Muscle layer of colon (tissue), 2 donors: ENCODE data around the gene SEC14L6.
"Not testable (repeated sequence)": the region's sequence is repeated elsewhere in the genome, so short reads cannot be mapped to it uniquely, and the experiment has no call there.

Experiments
- H3K27ac ChIP-seq: one replicate; pipeline ENCODE4 v1.7.0; 2013; ENCODE audit warnings: low read depth, mild to moderate bottlenecking, low read length, moderate library complexity
- H3K27me3 ChIP-seq, 2 donors: one replicate each; pipeline ENCODE4 v1.7.0; 2013; ENCODE audit warnings: low read length in 2 of 2, mild to moderate bottlenecking in 2 of 2; ENCODE audit not compliant: insufficient read depth in 2 of 2, control insufficient read depth in 1 of 2
- H3K36me3 ChIP-seq: one replicate; pipeline ENCODE4 v1.7.0; 2013; ENCODE audit warnings: mild to moderate bottlenecking, low read length; ENCODE audit not compliant: insufficient read depth
- H3K4me1 ChIP-seq: one replicate; pipeline ENCODE4 v1.7.0; 2013; ENCODE audit warnings: mild to moderate bottlenecking, low read length; ENCODE audit not compliant: insufficient read depth
- H3K4me3 ChIP-seq, 2 donors: one replicate each; pipeline ENCODE4 v1.7.0; 2013; ENCODE audit warnings: low read length in 2 of 2, low read depth in 1 of 2, mild to moderate bottlenecking in 1 of 2, moderate library complexity in 1 of 2
- H3K9ac ChIP-seq: one replicate; pipeline ENCODE4 v1.7.0; 2013; ENCODE audit warnings: low read length
- H3K9me3 ChIP-seq: one replicate; pipeline ENCODE4 v1.7.0; 2013; ENCODE audit warnings: mild to moderate bottlenecking, low read length
- donor health status: abdominal sarcoma.
- donor health status: Adenocarcinoma of cecum.

Gene SEC14L6

DNA sequence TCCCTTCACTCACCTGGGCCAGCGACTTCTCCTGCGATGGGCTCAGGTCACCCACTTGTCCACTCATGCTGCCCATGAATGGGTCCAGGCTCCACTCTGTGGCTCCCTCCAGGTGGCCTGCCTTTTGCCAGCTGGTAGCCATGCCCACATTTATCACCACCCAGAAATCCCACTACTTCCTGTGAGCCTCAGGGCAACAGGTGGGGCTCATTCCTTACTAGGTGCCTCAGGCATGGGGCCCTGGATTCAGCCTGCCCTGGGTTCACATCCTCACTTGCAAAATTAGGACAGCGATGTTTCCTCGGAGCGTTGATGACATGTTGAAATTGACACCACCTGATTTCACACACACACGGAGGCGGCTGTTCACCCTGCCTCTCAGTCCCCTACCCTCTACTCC is at the start of gene SEC14L6:
SEC14L6 (minus strand) TSS at position 126 of the 400 bp plus-strand sequence; CDS start at position 67, 59 bp downstream.
- peaks cover 0 to 30% of the 10 kb centered on the region in 2 donors for H3K27me3 ChIP-seq
- no peak within 1 kb of the TSS for H3K4me3 ChIP-seq
- no peaks in the 10 kb centered on the region for H3K4me1 ChIP-seq
- H3K36me3 ChIP-seq, result no peaks in the 10 kb centered on the region
- H3K9me3 ChIP-seq, result no peaks in the 10 kb centered on the region
- H3K9ac ChIP-seq, result no peak within 1 kb of the TSS
- no peak within 1 kb of the TSS for H3K27ac ChIP-seq

GRCh38 chr22:30596199-30596598 is 49.7 kb upstream of the SEC14L6 start:
- H3K27me3 ChIP-seq, result no peaks in the 10 kb centered on the region
- no peaks in the 10 kb centered on the region for H3K36me3 ChIP-seq
- H3K27ac ChIP-seq, result no peak overlapping the region
- no peak overlapping the region for H3K4me3 ChIP-seq
- H3K9me3 ChIP-seq, result no peaks in the 10 kb centered on the region
- H3K9ac ChIP-seq, result no peak overlapping the region
- peaks cover 1% of the 10 kb centered on the region for H3K4me1 ChIP-seq

- H3K27ac ChIP-seq, H3K9ac ChIP-seq: not testable (repeated sequence)
These were observed 45.8 kb upstream of the SEC14L6 start for GRCh38 chr22:30592360-30592713.

GRCh38 chr22:30591588-30592359 is 45.2 kb upstream of the SEC14L6 start, which contains the start of gene PES1:
Gene PES1, minus strand, starts transcription at chr22:30591910. Its CDS starts 77 bp downstream, at chr22:30591833.
- peak within 1 kb of the TSS; percentile 24 for H3K27ac ChIP-seq
- H3K9me3 ChIP-seq, result no peaks in the 10 kb centered on the region
- H3K4me1 ChIP-seq, result peaks cover 17% of the 10 kb centered on the region
- peak within 1 kb of the TSS; percentile 77 for H3K9ac ChIP-seq
- no peaks in the 10 kb centered on the region for H3K27me3 ChIP-seq
- H3K4me3 ChIP-seq, result peak within 1 kb of the TSS; percentile 53 to 99
- H3K36me3 ChIP-seq, result peaks cover 29% of the 10 kb centered on the region

More at GRCh38 chr22:30592360-30592713, 45.8 kb upstream of the SEC14L6 start:
- not testable (repeated sequence) for H3K27me3 ChIP-seq, H3K9me3 ChIP-seq
- Histone ChIP-seq H3K36me3 (peaks cover 24% of the 10 kb centered on the region), H3K4me3 (peak overlapping the region; percentile 40 to 99), H3K4me1 (peaks cover 17% of the 10 kb centered on the region)

DNA sequence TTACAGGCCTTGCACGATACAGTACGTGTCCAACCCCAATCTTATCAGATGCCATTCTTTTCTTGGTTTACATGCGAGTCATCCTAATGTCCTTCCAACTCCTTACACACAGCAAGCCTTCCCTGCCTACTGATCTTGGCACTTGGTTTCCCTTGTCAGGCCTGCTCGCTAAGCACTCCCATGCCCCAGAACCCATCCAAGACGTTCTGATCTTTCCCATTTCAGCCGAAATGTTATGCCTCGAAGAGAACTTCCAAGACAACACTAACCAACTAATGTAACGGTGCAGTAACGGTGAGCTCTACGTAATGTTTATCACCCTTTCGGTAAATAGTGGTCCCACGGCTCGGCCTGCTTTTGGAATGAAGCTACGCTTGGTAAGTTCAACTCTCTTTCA is 44.6 kb upstream of the SEC14L6 start:
- H3K4me1 ChIP-seq, result peaks cover 17% of the 10 kb centered on the region
- peaks cover 35% of the 10 kb centered on the region for H3K36me3 ChIP-seq
- peak overlapping the region; percentile 77 for H3K9ac ChIP-seq
- no peaks in the 10 kb centered on the region for H3K27me3 ChIP-seq
- no peaks in the 10 kb centered on the region for H3K9me3 ChIP-seq
- H3K27ac ChIP-seq, result peak overlapping the region; percentile 10
- peak overlapping the region; percentile 53 to 99 for H3K4me3 ChIP-seq

DNA sequence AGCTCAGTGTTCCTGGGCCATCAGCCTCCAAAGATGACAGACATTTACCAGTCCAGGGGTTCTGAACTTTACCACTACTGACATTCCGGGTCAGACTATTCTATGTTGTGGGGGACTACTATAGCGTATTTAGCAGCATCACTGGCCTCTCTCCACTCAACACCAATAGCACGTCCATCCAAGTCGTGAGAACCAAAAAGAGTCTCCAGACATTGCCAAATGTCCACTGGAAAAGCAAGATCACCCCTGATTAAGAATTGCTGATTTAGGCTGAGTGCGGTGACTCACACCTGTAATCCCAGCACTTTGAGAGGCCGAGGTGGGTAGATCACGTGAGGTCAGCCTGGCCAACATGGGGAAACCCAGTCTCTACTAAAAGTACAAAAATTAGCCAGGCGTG is 39.9 kb upstream of the SEC14L6 start:
- Histone ChIP-seq H3K4me3 (no peak overlapping the region), H3K27me3 (no peaks in the 10 kb centered on the region), H3K36me3 (peaks cover 80% of the 10 kb centered on the region), H3K9me3 (no peaks in the 10 kb centered on the region), H3K27ac (no peak overlapping the region), H3K9ac (no peak overlapping the region), H3K4me1 (peaks cover 17% of the 10 kb centered on the region)

- Histone ChIP-seq H3K27ac (no peak overlapping the region), H3K36me3 (peaks cover 95% of the 10 kb centered on the region), H3K4me1 (no peaks in the 10 kb centered on the region), H3K9me3 (no peaks in the 10 kb centered on the region), H3K4me3 (no peak overlapping the region), H3K27me3 (peaks cover 0 to 3% of the 10 kb centered on the region in 2 donors), H3K9ac (no peak overlapping the region)
These were observed 37.9 kb upstream of the SEC14L6 start for GRCh38 chr22:30584441-30584840.

GRCh38 chr22:30582788-30583545 is 36.4 kb upstream of the SEC14L6 start:
- Histone ChIP-seq H3K27me3 (peaks cover 0 to 3% of the 10 kb centered on the region in 2 donors), H3K36me3 (peaks cover 97% of the 10 kb centered on the region), H3K9me3 (no peaks in the 10 kb centered on the region), H3K27ac (no peak overlapping the region), H3K9ac (no peak overlapping the region), H3K4me1 (no peaks in the 10 kb centered on the region), H3K4me3 (no peak overlapping the region)

DNA sequence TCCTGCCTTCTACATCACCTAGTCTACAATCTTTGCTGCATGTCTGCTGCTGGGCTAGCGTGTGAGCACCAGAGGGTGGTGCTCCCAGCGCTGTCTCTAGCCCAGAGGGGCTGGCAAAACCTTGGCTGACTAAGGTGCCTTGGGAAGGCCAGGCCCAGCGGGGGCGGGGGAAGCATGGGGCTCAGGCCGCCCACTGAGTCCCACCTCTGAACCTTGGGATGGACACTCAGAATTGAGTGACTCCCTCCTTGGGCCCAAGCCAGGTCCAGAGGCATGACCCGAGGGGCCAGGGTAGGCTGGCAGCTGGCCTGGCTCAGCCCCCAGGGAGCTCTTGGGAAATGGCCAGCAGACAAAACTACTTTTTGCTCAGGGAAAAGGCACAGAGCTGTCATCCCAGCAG is 35.5 kb upstream of the SEC14L6 start:
- Histone ChIP-seq H3K4me1 (no peaks in the 10 kb centered on the region), H3K27me3 (peaks cover 0 to 3% of the 10 kb centered on the region in 2 donors), H3K9me3 (no peaks in the 10 kb centered on the region), H3K36me3 (peaks cover 97% of the 10 kb centered on the region), H3K4me3 (no peak overlapping the region), H3K27ac (no peak overlapping the region), H3K9ac (no peak overlapping the region)

- H3K27me3 ChIP-seq, result peaks cover 0 to 3% of the 10 kb centered on the region in 2 donors
- peaks cover 97% of the 10 kb centered on the region for H3K36me3 ChIP-seq
- no peaks in the 10 kb centered on the region for H3K4me1 ChIP-seq
- H3K9me3 ChIP-seq, result no peaks in the 10 kb centered on the region
- no peak overlapping the region for H3K4me3 ChIP-seq
- no peak overlapping the region for H3K27ac ChIP-seq
- no peak overlapping the region for H3K9ac ChIP-seq
These were observed 34.4 kb upstream of the SEC14L6 start for GRCh38 chr22:30580896-30581295.

DNA sequence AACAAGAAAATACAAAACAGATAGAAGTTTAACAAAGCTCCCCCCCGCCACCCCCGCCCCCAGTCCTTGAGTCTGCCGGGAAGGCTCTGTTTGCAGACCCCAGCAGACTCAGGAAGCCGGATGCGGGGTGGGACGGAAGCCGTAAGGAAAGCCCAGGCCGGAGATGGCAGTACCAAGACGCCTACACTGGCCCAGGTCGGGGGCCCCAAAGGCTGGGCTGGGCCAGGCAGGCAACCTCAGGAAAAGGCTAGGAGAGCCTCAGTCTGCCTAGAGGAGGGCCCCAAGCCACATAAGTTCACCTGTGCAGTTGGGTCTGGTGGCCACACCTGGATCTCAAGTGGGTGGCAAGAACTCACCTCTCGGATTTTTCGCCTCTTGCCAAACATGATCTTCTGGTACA is 31.9 kb upstream of the SEC14L6 start:
- no peak overlapping the region for H3K9ac ChIP-seq
- peaks cover 0 to 7% of the 10 kb centered on the region in 2 donors for H3K27me3 ChIP-seq
- peaks cover 78% of the 10 kb centered on the region for H3K36me3 ChIP-seq
- no peaks in the 10 kb centered on the region for H3K9me3 ChIP-seq
- no peak overlapping the region for H3K27ac ChIP-seq
- H3K4me3 ChIP-seq, result no peak overlapping the region
- H3K4me1 ChIP-seq, result no peaks in the 10 kb centered on the region
